Measurements from ENCODE around the gene GNPTAB.
A peak's percentile ranks its signal among the peaks of the same experiment; 100 is the strongest.

Gene GNPTAB

GRCh38 chr12:101707131-101707782, 123.5 kb downstream of the GNPTAB start:
- no peaks in the 10 kb centered on the region for H3K36me3 ChIP-seq (ENCODE audit: insufficient read depth, low read length)
- H3K4me1 ChIP-seq (ENCODE audit: insufficient read depth, low read length): peaks cover 4% of the 10 kb centered on the region; the same call in 1 of the 2 replicates
- no peak overlapping the region for H3K9ac ChIP-seq (ENCODE audit: low read depth, low read length)
- no peaks in the 10 kb centered on the region for H3K9me3 ChIP-seq (ENCODE audit: control insufficient read depth, insufficient read depth, low read length)

DNA sequence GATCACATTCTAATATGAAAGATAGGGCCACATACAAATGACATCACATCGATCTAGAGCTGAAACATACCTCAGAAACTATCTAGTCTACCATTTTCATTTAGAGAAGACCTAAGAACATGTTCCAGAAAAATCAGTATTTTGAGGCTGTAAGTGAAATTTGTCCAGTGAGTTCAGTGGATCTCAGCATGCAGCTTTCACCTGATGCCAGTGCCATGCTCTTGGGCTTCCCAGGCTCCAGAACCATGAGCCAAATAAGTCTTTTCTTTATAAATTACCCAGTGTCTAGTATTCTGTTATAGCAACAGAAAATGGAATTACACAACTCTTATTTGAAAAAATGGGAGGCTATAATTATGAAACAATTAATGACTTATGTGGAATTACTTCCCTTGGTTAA, 124.4 kb downstream of the GNPTAB start:
- Histone ChIP-seq H3K36me3 (ENCODE audit: insufficient read depth, low read length) (no peaks in the 10 kb centered on the region), H3K9ac (ENCODE audit: low read depth, low read length) (no peak overlapping the region), H3K4me1 (ENCODE audit: insufficient read depth, low read length) (peaks cover 4% of the 10 kb centered on the region; the same call in 1 of the 2 replicates), H3K9me3 (ENCODE audit: control insufficient read depth, insufficient read depth, low read length) (no peaks in the 10 kb centered on the region)

DNA sequence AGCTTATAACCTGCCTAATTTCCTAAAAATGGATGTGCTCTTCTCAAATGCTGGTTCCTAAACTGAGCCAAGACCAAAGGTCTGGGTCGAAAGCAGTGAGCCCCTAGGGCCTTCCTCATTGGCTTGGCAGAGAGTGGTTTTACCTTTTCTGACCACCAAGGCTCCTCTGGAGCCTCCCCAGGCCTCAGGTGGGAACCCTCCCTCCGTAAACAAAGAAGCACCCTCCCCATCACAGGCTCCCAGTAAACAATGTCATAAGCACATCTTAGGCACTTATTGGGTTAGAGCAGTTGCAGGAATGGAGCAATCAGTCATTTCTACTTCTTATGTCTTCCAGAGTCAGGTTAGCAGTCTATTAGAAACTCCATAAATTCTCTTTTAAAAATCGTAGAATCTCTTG, 127.3 kb downstream of the GNPTAB start:
- H3K9me3 ChIP-seq (ENCODE audit: control insufficient read depth, insufficient read depth, low read length): no peaks in the 10 kb centered on the region

DNA sequence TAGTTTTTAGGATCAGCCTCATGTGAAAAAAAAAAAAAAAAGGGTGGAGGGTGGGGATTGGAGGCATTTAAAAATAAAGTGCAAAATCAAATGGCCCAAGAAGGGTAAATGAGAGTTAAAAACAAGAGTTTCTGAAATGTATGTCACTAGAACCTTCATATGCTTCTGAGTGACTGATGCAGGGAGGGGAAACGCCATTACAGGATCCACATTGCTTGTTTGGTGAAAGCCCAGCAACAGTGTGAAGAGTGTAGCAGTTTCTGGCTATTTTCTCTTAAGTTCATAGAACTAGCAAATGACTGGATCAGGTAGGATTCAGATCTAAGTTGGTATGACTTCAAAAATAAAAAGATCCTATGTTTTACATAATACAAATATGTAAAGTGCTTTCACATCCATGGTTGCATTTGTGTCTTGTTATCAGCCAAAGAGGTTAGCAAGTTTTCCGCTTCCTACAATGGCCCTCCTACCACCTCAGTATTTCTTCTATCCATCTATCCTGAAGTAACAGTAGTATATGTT, 130.4 kb downstream of the GNPTAB start:
- no peaks in the 10 kb centered on the region for H3K36me3 ChIP-seq (ENCODE audit: insufficient read depth, low read length)
- H3K4me1 ChIP-seq (ENCODE audit: insufficient read depth, low read length): peaks cover 13% of the 10 kb centered on the region
- H3K9ac ChIP-seq (ENCODE audit: low read depth, low read length): no peak overlapping the region

More for the DNA sequence above, 127.3 kb downstream of the GNPTAB start:
- Histone ChIP-seq H3K4me1 (ENCODE audit: insufficient read depth, low read length) (peaks cover 13% of the 10 kb centered on the region), H3K9ac (ENCODE audit: low read depth, low read length) (no peak overlapping the region), H3K36me3 (ENCODE audit: insufficient read depth, low read length) (no peaks in the 10 kb centered on the region)

DNA sequence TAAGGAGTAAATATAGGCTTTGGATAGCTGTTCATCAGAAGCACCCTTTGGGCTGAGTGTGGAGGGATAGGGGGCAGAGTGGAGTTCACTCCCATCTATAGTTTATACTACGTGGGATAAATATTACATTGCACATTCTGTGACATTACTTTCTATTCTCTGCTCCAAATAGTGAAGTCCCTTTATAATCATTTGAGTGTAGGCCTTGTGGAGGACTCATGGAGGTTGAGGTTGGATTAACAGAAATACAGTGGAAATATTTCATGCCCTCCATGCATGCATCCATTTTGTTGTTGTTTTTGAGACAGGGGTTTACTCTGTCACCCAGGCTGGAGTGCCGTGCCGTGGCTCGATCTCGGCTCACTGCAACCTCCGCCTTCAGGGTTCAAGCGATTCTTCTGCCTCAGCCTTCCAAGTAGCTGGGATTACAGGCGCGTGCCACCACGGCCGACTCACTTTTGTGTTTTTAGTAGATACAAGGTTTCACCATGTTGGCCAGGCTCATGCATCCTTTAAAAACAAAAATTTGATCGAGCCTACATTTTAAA, 131.9 kb downstream of the GNPTAB start:
- Histone ChIP-seq H3K9me3 (ENCODE audit: control insufficient read depth, insufficient read depth, low read length) (no peaks in the 10 kb centered on the region), H3K36me3 (ENCODE audit: insufficient read depth, low read length) (no peaks in the 10 kb centered on the region), H3K9ac (ENCODE audit: low read depth, low read length) (peak overlapping the region; percentile 67; the same call in 1 of the 2 replicates), H3K4me1 (ENCODE audit: insufficient read depth, low read length) (peaks cover 13% of the 10 kb centered on the region)

More for the DNA sequence above, 130.4 kb downstream of the GNPTAB start:
- no peaks in the 10 kb centered on the region for H3K9me3 ChIP-seq (ENCODE audit: control insufficient read depth, insufficient read depth, low read length)

DNA sequence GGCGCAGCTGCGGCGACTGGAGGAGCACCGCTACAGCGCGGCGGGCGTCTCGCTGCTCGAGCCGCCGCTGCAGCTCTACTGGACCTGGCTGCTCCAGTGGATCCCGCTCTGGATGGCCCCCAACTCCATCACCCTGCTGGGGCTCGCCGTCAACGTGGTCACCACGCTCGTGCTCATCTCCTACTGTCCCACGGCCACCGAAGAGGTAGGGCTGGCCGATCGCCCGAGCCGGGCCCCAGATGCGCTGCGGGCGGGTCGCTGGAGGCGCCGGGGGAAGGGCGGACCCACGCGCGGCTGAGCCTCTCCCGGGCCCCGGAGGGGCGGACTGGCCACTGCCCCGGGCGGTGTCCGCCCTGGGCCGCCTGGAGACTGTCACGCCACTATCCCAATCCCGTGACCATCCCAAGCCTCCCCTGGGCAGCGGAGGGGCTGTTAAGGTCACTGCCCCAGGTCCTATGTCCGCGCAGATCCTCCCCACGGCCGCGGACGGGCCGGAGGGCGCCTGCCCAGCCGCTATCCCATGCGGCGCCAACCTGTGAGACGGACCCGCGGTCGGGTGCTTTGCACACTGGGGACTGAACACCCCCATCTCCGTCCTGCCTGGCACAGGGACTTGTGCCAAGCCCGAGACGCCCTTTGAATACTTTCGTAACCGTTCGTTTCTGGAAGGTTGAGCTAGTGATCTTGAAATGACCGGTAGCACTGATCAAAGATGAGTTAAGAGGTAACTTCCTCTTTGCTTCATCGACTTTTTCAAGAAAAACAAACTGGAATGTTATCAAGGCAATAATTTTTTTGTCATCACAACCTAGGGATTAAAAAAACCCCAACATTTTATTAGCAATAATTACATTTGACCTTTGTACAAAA, 132.6 kb downstream of the GNPTAB start:
- H3K36me3 ChIP-seq (ENCODE audit: insufficient read depth, low read length): no peaks in the 10 kb centered on the region
- H3K9ac ChIP-seq (ENCODE audit: low read depth, low read length): peak overlapping the region; percentile 67
- H3K9me3 ChIP-seq (ENCODE audit: control insufficient read depth, insufficient read depth, low read length): no peaks in the 10 kb centered on the region
- peaks cover 13% of the 10 kb centered on the region for H3K4me1 ChIP-seq (ENCODE audit: insufficient read depth, low read length)

DNA sequence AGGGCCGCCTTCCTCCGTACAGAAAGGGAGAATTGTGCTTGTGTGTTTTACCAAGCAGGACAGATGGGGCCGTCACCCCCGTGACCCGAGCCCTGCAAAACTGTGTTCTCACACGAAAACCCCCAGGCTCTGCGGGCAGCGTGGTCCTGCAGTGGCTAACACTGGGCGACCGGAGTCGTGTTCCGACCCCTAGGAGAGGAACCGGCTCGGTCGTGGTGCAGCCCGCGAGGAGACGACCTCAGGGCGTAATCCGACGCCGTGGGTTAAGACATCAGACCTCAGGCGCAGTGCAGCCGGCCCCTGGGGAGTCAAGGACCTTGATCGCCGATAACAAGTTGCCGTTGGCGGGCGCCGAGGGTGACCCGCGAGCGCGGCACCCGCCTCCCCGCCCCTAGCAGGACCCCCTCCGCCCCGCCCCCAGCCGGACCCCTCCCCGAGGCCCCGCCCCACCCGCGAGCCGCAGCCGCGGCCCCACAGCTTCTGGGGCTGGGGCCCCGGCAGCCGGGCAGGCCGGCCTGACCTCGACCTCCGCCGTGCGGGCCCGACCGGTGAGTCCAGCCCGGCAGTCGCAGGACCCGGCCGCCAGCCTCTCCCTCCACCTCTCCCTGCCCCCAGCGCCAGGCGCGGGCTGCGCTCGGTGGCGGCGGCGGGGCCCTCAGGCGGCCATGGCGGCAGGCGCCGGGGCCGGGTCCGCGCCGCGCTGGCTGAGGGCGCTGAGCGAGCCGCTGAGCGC, 133.4 kb downstream of the GNPTAB start, which contains the start of gene CHPT1:
TSS of gene CHPT1 (plus strand) at position 444 of the 733 bp plus-strand sequence. CDS start at position 666, 222 bp downstream.
- peak within 1 kb of the TSS; percentile 69 for H3K9ac ChIP-seq (ENCODE audit: low read depth, low read length)
- H3K4me1 ChIP-seq (ENCODE audit: insufficient read depth, low read length): peaks cover 9% of the 10 kb centered on the region

DNA sequence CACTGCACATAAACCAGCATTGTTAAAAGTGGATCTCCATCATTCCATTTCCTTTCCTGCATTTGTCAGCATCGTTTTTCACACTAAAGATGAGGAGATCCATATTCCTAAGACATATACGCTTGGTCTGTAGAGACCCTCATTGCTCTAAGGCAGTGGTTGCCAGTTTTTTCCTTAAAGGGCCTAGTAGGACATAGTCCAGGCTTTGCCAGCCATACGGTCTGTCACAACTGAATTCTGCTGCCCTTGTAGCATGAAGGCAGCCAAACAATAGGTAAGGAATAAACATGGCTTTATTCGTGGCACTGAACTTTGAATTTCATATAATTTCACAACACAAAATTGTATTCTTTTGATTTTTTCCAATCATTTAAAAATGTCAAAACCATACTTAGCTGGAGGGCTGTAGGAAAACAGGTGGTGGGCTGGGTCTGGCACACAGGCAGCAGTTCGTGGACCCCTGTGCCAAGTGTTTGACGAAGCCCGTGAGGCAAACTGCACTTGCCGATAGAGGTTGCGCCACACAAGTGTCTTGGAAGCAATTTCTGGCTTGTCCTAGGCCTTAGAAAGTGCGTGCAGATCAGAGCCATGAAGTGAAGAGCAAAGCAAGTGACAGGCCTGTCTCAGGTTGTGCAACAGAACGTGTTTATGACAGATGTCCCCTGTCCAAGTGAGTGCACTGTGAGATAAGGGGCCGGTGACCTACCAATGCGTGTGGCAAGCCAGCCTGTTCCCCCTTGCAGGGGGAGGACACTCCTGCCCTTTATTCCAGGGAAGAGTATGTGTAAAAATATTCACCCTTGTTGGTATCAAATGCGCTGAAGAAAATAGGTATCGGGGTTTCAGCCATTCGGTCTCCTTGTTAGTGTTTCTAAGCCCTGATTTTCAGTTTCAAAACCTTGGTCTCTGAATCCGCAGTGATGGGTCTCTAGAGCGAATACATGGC, 134.2 kb downstream of the GNPTAB start:
- H3K9ac ChIP-seq (ENCODE audit: low read depth, low read length): peak overlapping the region; percentile 69
- no peaks in the 10 kb centered on the region for H3K36me3 ChIP-seq (ENCODE audit: insufficient read depth, low read length)
- H3K4me1 ChIP-seq (ENCODE audit: insufficient read depth, low read length): peaks cover 9% of the 10 kb centered on the region
- H3K9me3 ChIP-seq (ENCODE audit: control insufficient read depth, insufficient read depth, low read length): no peaks in the 10 kb centered on the region

More for the DNA sequence above, 133.4 kb downstream of the GNPTAB start, which contains the start of gene CHPT1:
- Histone ChIP-seq H3K36me3 (ENCODE audit: insufficient read depth, low read length) (no peaks in the 10 kb centered on the region), H3K9me3 (ENCODE audit: control insufficient read depth, insufficient read depth, low read length) (no peaks in the 10 kb centered on the region)

GRCh38 chr12:101695706-101696105, 135.1 kb downstream of the GNPTAB start:
- H3K4me1 ChIP-seq (ENCODE audit: insufficient read depth, low read length): peaks cover 8% of the 10 kb centered on the region
- H3K36me3 ChIP-seq (ENCODE audit: insufficient read depth, low read length): no peaks in the 10 kb centered on the region
- H3K9ac ChIP-seq (ENCODE audit: low read depth, low read length): no peak overlapping the region
- no peaks in the 10 kb centered on the region for H3K9me3 ChIP-seq (ENCODE audit: control insufficient read depth, insufficient read depth, low read length)
